PFSK-1 (cell line): ENCODE measurements around the gene CARNS1.
A peak's percentile ranks its signal among the peaks of the same experiment; 100 is the strongest.

Experiments used
- FOXP2 ChIP-seq: optimal IDR thresholded peaks from 2 replicates; pipeline ENCODE3; 2011; ENCODE audit warnings: borderline replicate concordance, control low read depth, inconsistent platforms; ENCODE audit not compliant: insufficient read depth; ENCODE audit errors: extremely low read length, extremely low read depth
- POLR2AphosphoS5 ChIP-seq: IDR thresholded peaks from 2 replicates; pipeline ENCODE4 v1.6.1; 2012; ENCODE audit warnings: low read depth, mild to moderate bottlenecking, control low read depth, low read length, moderate library complexity
- SIN3A ChIP-seq: IDR thresholded peaks from 2 replicates; pipeline ENCODE4 v1.6.1; 2012; ENCODE audit warnings: mild to moderate bottlenecking, low read length, moderate library complexity, borderline replicate concordance; ENCODE audit not compliant: insufficient read depth
- TAF1 ChIP-seq: IDR thresholded peaks from 2 replicates; pipeline ENCODE4 v1.6.1; 2012; ENCODE audit warnings: low read length, control low read depth, borderline replicate concordance; ENCODE audit not compliant: insufficient read depth
- TF ChIP-seq, protein P1 (sequence below), 2 experiments: IDR thresholded peaks; 2 replicates each; pipeline versions ENCODE4 v1.6.1 to v1.8.0; 2011 to 2012; ENCODE audit warnings: low read depth in 2 of 2, low read length in 2 of 2, control low read depth in 1 of 2, inconsistent platforms in 1 of 2, mild to moderate bottlenecking in 1 of 2, moderate library complexity in 1 of 2; ENCODE audit not compliant: insufficient read depth in 1 of 2

Gene CARNS1

DNA sequence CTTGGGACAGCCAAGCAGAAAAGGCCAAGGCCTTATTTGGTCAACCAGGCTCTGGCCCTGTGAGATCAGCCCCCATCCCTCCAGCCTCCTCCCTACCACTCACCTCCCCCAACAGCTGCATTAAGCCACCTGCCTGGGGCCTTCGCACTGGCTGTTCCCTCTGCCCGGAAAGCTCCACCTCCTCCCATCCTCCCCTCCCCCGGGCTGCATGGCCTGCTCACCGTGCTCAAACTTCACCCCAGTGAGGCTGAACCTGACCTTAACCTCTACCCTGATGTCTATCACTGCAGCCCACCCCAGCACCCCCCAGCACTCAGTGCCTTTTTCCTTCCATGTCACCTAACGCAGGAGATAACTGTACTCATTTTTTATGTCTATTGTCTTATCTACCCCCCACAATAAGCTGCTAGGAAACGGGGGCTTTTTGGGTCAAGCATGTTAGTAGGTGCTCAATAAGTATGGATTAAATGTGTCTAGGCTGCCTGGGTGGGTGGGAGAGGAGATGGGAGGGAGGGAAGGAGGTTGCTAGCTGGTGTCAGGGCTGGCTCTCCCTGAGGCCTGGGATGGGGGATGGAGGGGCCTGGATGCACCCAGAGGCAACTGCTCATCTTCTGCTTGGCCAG lies 21.1 kb downstream of the CARNS1 start:
- no peak for TF ChIP-seq SIN3A
- no peak; the same call in 1 of the 2 replicates for TF ChIP-seq POLR2AphosphoS5
- no peak for TF ChIP-seq FOXP2

DNA sequence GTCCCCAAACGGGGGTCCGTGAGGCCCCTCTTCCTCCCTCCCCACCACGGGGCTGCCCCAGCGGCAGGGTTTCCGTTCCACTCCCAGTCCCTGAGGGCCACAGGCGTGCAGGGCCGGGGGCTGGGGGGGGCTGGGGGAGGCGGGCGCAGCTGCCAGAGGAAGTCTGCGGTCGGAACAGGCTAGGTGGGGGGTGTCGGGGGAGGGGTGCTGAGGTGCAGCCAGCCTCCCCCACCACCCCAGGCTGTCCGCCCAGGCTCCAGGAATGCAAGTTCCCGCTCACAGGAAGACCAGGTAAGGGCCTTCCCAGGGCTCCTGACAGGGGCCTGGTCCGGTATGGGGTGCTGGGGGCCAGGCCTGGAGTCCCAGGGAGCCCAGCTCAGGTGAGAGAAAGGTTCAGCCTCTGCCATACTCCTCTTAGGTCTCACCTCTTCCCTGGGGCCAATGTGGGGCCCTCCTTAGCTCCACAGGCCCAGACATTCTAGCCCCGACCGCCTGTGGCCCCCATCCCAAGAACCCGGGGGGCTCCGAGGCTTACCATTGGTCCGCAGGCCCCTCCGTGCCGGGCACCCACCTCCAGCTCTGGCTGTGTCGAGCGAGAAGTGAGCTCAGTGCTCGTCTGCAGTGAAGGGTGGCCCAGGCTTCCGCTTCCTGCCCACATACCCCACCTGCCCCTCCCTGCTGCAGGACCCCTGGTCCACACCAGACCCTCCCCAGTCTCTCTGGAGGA lies 21.8 kb downstream of the CARNS1 start, which contains the start of gene PTPRCAP:
Gene PTPRCAP (minus strand): TSS at position 601 of the 727 bp plus-strand sequence. CDS start 63 bp downstream, at position 538.
- TF ChIP-seq, protein P1, sequence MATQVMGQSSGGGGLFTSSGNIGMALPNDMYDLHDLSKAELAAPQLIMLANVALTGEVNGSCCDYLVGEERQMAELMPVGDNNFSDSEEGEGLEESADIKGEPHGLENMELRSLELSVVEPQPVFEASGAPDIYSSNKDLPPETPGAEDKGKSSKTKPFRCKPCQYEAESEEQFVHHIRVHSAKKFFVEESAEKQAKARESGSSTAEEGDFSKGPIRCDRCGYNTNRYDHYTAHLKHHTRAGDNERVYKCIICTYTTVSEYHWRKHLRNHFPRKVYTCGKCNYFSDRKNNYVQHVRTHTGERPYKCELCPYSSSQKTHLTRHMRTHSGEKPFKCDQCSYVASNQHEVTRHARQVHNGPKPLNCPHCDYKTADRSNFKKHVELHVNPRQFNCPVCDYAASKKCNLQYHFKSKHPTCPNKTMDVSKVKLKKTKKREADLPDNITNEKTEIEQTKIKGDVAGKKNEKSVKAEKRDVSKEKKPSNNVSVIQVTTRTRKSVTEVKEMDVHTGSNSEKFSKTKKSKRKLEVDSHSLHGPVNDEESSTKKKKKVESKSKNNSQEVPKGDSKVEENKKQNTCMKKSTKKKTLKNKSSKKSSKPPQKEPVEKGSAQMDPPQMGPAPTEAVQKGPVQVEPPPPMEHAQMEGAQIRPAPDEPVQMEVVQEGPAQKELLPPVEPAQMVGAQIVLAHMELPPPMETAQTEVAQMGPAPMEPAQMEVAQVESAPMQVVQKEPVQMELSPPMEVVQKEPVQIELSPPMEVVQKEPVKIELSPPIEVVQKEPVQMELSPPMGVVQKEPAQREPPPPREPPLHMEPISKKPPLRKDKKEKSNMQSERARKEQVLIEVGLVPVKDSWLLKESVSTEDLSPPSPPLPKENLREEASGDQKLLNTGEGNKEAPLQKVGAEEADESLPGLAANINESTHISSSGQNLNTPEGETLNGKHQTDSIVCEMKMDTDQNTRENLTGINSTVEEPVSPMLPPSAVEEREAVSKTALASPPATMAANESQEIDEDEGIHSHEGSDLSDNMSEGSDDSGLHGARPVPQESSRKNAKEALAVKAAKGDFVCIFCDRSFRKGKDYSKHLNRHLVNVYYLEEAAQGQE (IDR thresholded peaks at IDR 0.05; ENCODE audit: insufficient read depth in 1 of 2, low read depth in 2 of 2, low read length in 2 of 2) = no peak
- TF ChIP-seq TAF1 (no peak), FOXP2 (no peak), SIN3A (no peak), POLR2AphosphoS5 (no peak; the same call in none of the 2 replicates)

- TF ChIP-seq FOXP2 = no peak
These were observed 22.3 kb downstream of the CARNS1 start for GRCh38 chr11:67437809-67438157.

- TF ChIP-seq FOXP2 (no peak), POLR2AphosphoS5 (peak; percentile 12; the same call in 1 of the 2 replicates)
These were observed 22.9 kb downstream of the CARNS1 start for GRCh38 chr11:67438158-67438902.

DNA sequence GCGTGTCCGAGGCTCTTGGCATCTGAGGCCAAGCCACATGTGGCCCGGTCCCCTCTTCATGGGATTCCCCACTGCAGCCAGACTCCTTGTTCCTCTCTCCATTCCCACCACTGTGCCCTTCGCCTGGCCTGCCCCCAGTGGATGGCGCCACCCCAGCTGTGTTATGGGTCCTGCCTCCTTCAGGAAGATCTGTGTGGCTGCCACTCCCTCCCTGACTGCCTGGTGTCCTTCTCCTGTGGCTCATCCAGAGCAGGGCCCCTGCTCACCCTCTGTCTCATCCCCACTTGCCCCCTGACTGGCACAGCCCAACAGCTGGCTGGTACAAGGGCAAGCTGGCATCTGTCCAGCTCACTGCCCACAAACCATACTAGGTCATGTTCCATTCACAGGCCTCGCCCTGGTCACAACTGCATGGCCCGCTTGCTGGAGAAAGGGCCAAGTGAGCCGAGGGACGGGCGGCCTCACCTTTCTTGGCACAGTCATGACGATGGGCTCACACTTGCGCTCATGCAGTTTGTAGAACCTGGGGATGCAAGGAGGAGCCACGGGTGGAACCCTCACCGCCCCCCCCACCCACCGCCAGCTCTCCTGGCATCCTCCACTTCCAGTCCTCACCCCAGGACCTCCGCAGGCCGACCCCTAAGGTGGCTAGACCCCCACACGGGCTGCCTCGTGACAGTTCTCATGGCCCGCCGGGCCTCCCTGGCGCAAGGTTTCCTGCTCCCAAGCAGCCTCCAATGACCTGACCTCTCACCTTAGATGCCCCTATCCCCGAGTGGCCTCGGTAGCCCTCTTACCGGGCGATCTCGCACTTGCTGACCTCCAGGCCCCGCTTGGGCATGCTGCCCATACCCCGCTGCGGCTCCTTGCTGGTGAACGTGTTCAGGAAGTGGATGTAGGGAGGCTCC lies 24.1 kb downstream of the CARNS1 start:
- no peak for TF ChIP-seq FOXP2
- no peak for TF ChIP-seq POLR2AphosphoS5

DNA sequence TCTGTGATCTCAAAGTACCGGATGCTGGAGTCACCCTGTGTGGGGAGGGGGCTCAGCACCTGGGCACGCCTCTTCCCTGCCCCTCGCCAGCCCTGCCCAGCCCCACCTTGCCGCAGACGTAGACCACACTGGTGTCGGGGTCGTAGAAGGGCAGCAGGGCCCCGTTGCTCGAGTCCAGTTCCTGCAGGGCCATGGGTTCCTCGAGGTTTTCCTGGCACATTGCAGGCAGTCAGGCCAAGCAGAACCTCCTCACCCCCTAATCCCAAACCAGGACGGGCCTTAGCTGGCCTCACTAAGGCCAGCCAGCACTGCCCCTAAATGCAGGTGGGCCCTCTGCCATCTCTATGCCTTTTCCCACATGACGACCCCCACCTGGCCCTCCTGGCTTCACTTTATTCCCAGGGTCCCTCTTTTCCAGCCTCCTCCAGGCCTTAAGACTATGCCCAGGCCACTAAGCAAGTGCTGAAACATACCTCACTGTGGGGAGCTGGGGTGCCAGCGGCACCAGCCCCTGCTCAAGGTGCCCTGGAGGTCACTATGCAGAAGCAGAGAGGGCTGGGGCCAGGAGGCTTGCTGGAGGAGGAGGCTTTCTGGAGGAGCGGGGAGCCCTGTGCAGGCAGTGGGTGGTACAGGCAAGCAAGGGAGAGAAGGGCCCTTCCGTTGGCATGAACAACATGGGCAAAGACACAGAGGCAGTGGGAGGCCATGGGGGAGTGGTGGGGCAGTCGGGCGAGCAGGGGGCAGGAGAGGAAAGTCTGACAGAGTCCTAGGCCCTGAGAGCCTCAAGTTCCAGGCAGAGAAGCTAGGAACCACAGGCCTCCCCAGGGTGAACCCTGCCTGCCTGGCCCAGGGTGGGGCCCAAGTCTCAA lies 25.0 kb downstream of the CARNS1 start:
- TF ChIP-seq FOXP2 (no peak), TAF1 (no peak), SIN3A (no peak), POLR2AphosphoS5 (no peak)
- TF ChIP-seq, protein P1 (IDR thresholded peaks at IDR 0.05; ENCODE audit: insufficient read depth in 1 of 2, low read depth in 2 of 2, low read length in 2 of 2) = no peak
